SK-N-SH (cell line): Measurements from ENCODE around the gene ARFGAP1. TPM values are rescaled to one million over a fixed set of nuclear protein-coding genes. Genes with fewer than 3 reads are reported as not detected.

ENCODE experiments used
- CTCF ChIA-PET: fragments of 300-600, 350-600 bp; formaldehyde crosslinking; extraction: SDS; loops from one replicate; lab custom pipeline; 2021; lab: Yijun Ruan, JAX
- POLR2A ChIA-PET: fragments of 350-600 bp; sonication (Branson Sonifier 250); formaldehyde crosslinking; extraction: SDS; loops from one replicate; lab custom pipeline; 2020; ENCODE audit warnings: antibody characterized with exemption, inconsistent platforms; lab: Yijun Ruan, JAX
- DNase-seq: peaks from one replicate; pipeline ENCODE4 v3.0.0; 2012
- H2AFZ ChIP-seq: fragments of 200-600 bp; sonication (generic); 2 replicates; pipeline ENCODE4 v1.8.1; 2016; ENCODE audit warnings: antibody characterized with exemption, mild to moderate bottlenecking, low read depth
- H3F3A ChIP-seq: fragments of 200-600 bp; sonication (generic); replicated peaks from 2 replicates; pipeline ENCODE3; 2016; ENCODE audit warnings: antibody characterized with exemption, mild to moderate bottlenecking; ENCODE audit not compliant: insufficient read depth
- H3K27ac ChIP-seq, 2 experiments: fragments of 200-500 bp in 1 of 2; fragments of 200-600 bp in 1 of 2; sonication (Bioruptor generic) in 1 of 2; sonication (generic), shearing (Covaris generic) in 1 of 2; 2 replicates each; pipeline versions ENCODE4 v1.5.1 to v1.6.1; 2014 to 2016; ENCODE audit warnings: low read depth in 2 of 2, inconsistent platforms in 1 of 2, low read length in 1 of 2, mild to moderate bottlenecking in 1 of 2, mixed read lengths in 1 of 2
- H3K27me3 ChIP-seq: fragments of 200-600 bp; sonication (generic), shearing (Covaris generic); 2 replicates; pipeline ENCODE4 v1.6.1; 2016; ENCODE audit warnings: mixed run types; ENCODE audit not compliant: insufficient read depth
- H3K36me3 ChIP-seq, 2 experiments: fragments of 200-500 bp in 1 of 2; fragments of 200-600 bp in 1 of 2; sonication (Bioruptor generic) in 1 of 2; sonication (generic) in 1 of 2; replicated peaks in 1 of 2; 2 replicates each; pipeline versions ENCODE3 to v1.5.1; 2014 to 2016; ENCODE audit warnings: low read length in 1 of 2, mild to moderate bottlenecking in 1 of 2; ENCODE audit not compliant: insufficient read depth in 2 of 2, control insufficient read depth in 1 of 2
- H3K4me1 ChIP-seq, 2 experiments: fragments of 200-500 bp in 1 of 2; fragments of 200-600 bp in 1 of 2; sonication (Bioruptor generic) in 1 of 2; sonication (generic), shearing (Covaris generic) in 1 of 2; 2 replicates each; pipeline versions ENCODE4 v1.5.1 to v1.6.1; 2014 to 2016; ENCODE audit warnings: low read depth in 1 of 2, low read length in 1 of 2, mixed run types in 1 of 2; ENCODE audit not compliant: insufficient read depth in 2 of 2, control insufficient read depth in 1 of 2
- H3K4me2 ChIP-seq: fragments of 200-600 bp; sonication (generic), shearing (Covaris generic); 2 replicates; pipeline ENCODE4 v1.6.1; 2017; ENCODE audit warnings: mixed run types
- H3K4me3 ChIP-seq, 2 experiments: fragments of 200-500 bp in 1 of 2; fragments of 200-600 bp in 1 of 2; sonication (Bioruptor generic) in 1 of 2; sonication (generic), shearing (Covaris generic) in 1 of 2; 2 replicates each; pipeline versions ENCODE4 v1.5.1 to v1.8.1; 2014 to 2016; ENCODE audit warnings: low read depth in 2 of 2, inconsistent platforms in 1 of 2, low read length in 1 of 2, mild to moderate bottlenecking in 1 of 2, mixed read lengths in 1 of 2, moderate library complexity in 1 of 2
- H3K79me2 ChIP-seq: fragments of 200-600 bp; sonication (generic); 2 replicates; pipeline ENCODE4 v1.8.1; 2017; ENCODE audit warnings: mild to moderate bottlenecking; ENCODE audit not compliant: insufficient read depth
- H3K9ac ChIP-seq: fragments of 200-600 bp; sonication (generic); 2 replicates; pipeline ENCODE4 v1.6.1; 2017; ENCODE audit warnings: mixed run types
- H3K9me2 ChIP-seq: fragments of 200-600 bp; sonication (generic); 2 replicates; pipeline ENCODE4 v1.6.1; 2017; ENCODE audit warnings: mixed run types
- H3K9me3 ChIP-seq: fragments of 200-600 bp; sonication (generic); 2 replicates; pipeline ENCODE4 v1.6.1; 2017; ENCODE audit warnings: mixed run types, mild to moderate bottlenecking, moderate library complexity
- H4K20me1 ChIP-seq: fragments of 200-600 bp; sonication (generic); 2 replicates; pipeline ENCODE4 v1.6.1; 2017; ENCODE audit warnings: mild to moderate bottlenecking, mixed run types; ENCODE audit not compliant: insufficient read depth
- CHD2 ChIP-seq: fragments of 150-350 bp; IDR thresholded peaks from 2 replicates; pipeline ENCODE4 v1.6.1; 2018; ENCODE audit warnings: low read length; ENCODE audit not compliant: partially characterized antibody
- ELF1 ChIP-seq: IDR thresholded peaks from 2 replicates; pipeline ENCODE4 v1.4.0; 2012
- EP300 ChIP-seq, 2 experiments: IDR thresholded peaks; 2 replicates each; pipeline versions ENCODE4 v1.4.0 to v1.6.1; 2012; ENCODE audit warnings: borderline replicate concordance in 1 of 2, low read depth in 1 of 2, low read length in 1 of 2
- FOSL2 ChIP-seq: IDR thresholded peaks from 2 replicates; pipeline ENCODE4 v1.4.0; 2012; ENCODE audit warnings: low read depth, mild to moderate bottlenecking, moderate library complexity, borderline replicate concordance
- FOXJ3 ChIP-seq: sonication (generic); formaldehyde crosslinking; IDR thresholded peaks from 2 replicates; pipeline ENCODE4 v1.5.1; 2020; ENCODE audit warnings: mild to moderate bottlenecking, missing genetic modification reagents
- GABPA ChIP-seq: IDR thresholded peaks from 2 replicates; pipeline ENCODE4 v1.4.0; 2012; ENCODE audit warnings: low read depth, mild to moderate bottlenecking
- GATA2 ChIP-seq: sonication (generic); formaldehyde crosslinking; IDR thresholded peaks from 2 replicates; pipeline ENCODE4 v1.5.0; 2020; ENCODE audit warnings: mild to moderate bottlenecking, missing genetic modification reagents
- JUND ChIP-seq: IDR thresholded peaks from 2 replicates; pipeline ENCODE4 v1.4.0; 2012
- MAX ChIP-seq: IDR thresholded peaks from 2 replicates; pipeline ENCODE4 v1.4.0; 2012; ENCODE audit warnings: low read depth
- MEF2A ChIP-seq: IDR thresholded peaks from 2 replicates; pipeline ENCODE4 v1.4.0; 2012; ENCODE audit warnings: low read depth, borderline replicate concordance
- MXI1 ChIP-seq: IDR thresholded peaks from 2 replicates; pipeline ENCODE4 v1.6.1; 2012; ENCODE audit warnings: mild to moderate bottlenecking, low read depth, low read length, improper control_type of control experiment
- NFIC ChIP-seq: IDR thresholded peaks from 2 replicates; pipeline ENCODE4 v1.4.0; 2012; ENCODE audit warnings: borderline replicate concordance
- NRF1 ChIP-seq: IDR thresholded peaks from 2 replicates; pipeline ENCODE4 v1.6.1; 2012; ENCODE audit warnings: low read depth, mild to moderate bottlenecking, low read length
- PBX3 ChIP-seq: IDR thresholded peaks from 2 replicates; pipeline ENCODE4; 2012
- POLR2AphosphoS5 ChIP-seq: IDR thresholded peaks from 2 replicates; pipeline ENCODE4 v1.6.1; 2012; ENCODE audit warnings: low read depth, low read length
- RAD21 ChIP-seq: IDR thresholded peaks from 2 replicates; pipeline ENCODE4 v1.6.1; 2012; ENCODE audit warnings: mild to moderate bottlenecking, low read length
- RCOR1 ChIP-seq: fragments of 150-350 bp; IDR thresholded peaks from 2 replicates; pipeline ENCODE4 v1.6.1; 2017; ENCODE audit warnings: antibody characterized with exemption, low read length
- RFX5 ChIP-seq: IDR thresholded peaks from 2 replicates; pipeline ENCODE4 v1.6.1; 2012; ENCODE audit warnings: mild to moderate bottlenecking, improper control_type of control experiment, low read length
- SIN3A ChIP-seq: IDR thresholded peaks from 2 replicates; pipeline ENCODE4 v1.6.1; 2012; ENCODE audit warnings: low read depth, mild to moderate bottlenecking, low read length, moderate library complexity, borderline replicate concordance
- SMC3 ChIP-seq: IDR thresholded peaks from 2 replicates; pipeline ENCODE4 v1.6.1; 2012; ENCODE audit warnings: low read depth, low read length, improper control_type of control experiment
- TAF1 ChIP-seq: IDR thresholded peaks from 2 replicates; pipeline ENCODE4 v1.6.1; 2012; ENCODE audit warnings: low read depth, mild to moderate bottlenecking, low read length, moderate library complexity, borderline replicate concordance
- YY1 ChIP-seq: IDR thresholded peaks from 2 replicates; pipeline ENCODE4 v1.4.0; 2012; ENCODE audit warnings: low read depth, mild to moderate bottlenecking
- WGBS: methylation state at CpG from one replicate; pipeline ENCODE4 v1.1.6; 2017; ENCODE audit warnings: low lambda C conversion rate; 5-methylcytosine and 5-hydroxymethylcytosine counted together
- polyA plus RNA-seq, 3 experiments: library from polyadenylated mRNA; depleted of rRNA; stranded (reverse); fragments of >200 nt; gene quantifications; 2 replicates each; pipeline ENCODE4 v1.2.3, GENCODE V29; 2012
- TF ChIP-seq, protein P1 (sequence below): IDR thresholded peaks from 2 replicates; pipeline ENCODE4 v1.4.0; 2012; ENCODE audit warnings: low read depth, borderline replicate concordance
- TF ChIP-seq, protein P2 (sequence below): IDR thresholded peaks from 2 replicates; pipeline ENCODE4 v1.4.0; 2012; ENCODE audit warnings: low read depth, borderline replicate concordance
- TF ChIP-seq, protein P3 (sequence below): fragments of 150-350 bp; IDR thresholded peaks from 2 replicates; pipeline ENCODE4 v1.6.1; 2016; ENCODE audit warnings: mild to moderate bottlenecking, low read depth, low read length

Gene ARFGAP1
- 72.7 and 77.0 TPM in 2 replicates for polyA plus RNA-seq (2012; rRNA removed)
- polyA plus RNA-seq (2012; cell fraction: cytosol; rRNA removed) = 15.2 and 23.1 TPM in 2 replicates
- 483 and 544 TPM in 2 replicates for polyA plus RNA-seq (2012; cell fraction: nucleus; rRNA removed)

GRCh38 chr20:63272105-63273058, at the start of gene ARFGAP1:
Gene ARFGAP1, plus strand, starts transcription at chr20:63272813. Its CDS starts 2,768 bp downstream, at chr20:63275581.
- TF ChIP-seq JUND = no peak
- TF ChIP-seq MEF2A = no peak
- TF ChIP-seq, protein P1, sequence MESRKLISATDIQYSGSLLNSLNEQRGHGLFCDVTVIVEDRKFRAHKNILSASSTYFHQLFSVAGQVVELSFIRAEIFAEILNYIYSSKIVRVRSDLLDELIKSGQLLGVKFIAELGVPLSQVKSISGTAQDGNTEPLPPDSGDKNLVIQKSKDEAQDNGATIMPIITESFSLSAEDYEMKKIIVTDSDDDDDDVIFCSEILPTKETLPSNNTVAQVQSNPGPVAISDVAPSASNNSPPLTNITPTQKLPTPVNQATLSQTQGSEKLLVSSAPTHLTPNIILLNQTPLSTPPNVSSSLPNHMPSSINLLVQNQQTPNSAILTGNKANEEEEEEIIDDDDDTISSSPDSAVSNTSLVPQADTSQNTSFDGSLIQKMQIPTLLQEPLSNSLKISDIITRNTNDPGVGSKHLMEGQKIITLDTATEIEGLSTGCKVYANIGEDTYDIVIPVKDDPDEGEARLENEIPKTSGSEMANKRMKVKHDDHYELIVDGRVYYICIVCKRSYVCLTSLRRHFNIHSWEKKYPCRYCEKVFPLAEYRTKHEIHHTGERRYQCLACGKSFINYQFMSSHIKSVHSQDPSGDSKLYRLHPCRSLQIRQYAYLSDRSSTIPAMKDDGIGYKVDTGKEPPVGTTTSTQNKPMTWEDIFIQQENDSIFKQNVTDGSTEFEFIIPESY = peak; percentile 87; the same call in 1 of the 2 replicates
- peak; percentile 68; the same call in 1 of the 2 replicates for TF ChIP-seq ELF1
- peak; percentile 51; the same call in 1 of the 2 replicates for TF ChIP-seq SIN3A
- TF ChIP-seq POLR2AphosphoS5 = peak; percentile 88
- TF ChIP-seq RAD21 = no peak
- no peak for TF ChIP-seq FOSL2
- peak; percentile 58; the same call in 1 of the 2 replicates for TF ChIP-seq MAX
- TF ChIP-seq, protein P2, sequence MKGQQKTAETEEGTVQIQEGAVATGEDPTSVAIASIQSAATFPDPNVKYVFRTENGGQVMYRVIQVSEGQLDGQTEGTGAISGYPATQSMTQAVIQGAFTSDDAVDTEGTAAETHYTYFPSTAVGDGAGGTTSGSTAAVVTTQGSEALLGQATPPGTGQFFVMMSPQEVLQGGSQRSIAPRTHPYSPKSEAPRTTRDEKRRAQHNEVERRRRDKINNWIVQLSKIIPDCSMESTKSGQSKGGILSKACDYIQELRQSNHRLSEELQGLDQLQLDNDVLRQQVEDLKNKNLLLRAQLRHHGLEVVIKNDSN = no peak
- TF ChIP-seq, protein P3, sequence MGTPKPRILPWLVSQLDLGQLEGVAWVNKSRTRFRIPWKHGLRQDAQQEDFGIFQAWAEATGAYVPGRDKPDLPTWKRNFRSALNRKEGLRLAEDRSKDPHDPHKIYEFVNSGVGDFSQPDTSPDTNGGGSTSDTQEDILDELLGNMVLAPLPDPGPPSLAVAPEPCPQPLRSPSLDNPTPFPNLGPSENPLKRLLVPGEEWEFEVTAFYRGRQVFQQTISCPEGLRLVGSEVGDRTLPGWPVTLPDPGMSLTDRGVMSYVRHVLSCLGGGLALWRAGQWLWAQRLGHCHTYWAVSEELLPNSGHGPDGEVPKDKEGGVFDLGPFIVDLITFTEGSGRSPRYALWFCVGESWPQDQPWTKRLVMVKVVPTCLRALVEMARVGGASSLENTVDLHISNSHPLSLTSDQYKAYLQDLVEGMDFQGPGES = no peak
- no peak for TF ChIP-seq GATA2 (CRISPR knock-in tag)
- TF ChIP-seq SMC3 = no peak
- TF ChIP-seq NRF1 = no peak; the same call in 1 of the 2 replicates
- peak; percentile 94 for TF ChIP-seq CHD2
- no peak for TF ChIP-seq RCOR1
- no peak; the same call in 1 of the 2 replicates for TF ChIP-seq YY1
- no peak for TF ChIP-seq EP300 (IDR thresholded peaks at IDR 0.05; ENCODE audit: borderline replicate concordance in 1 of 2, low read depth in 1 of 2, low read length in 1 of 2)
- peak; percentile 92 for TF ChIP-seq GABPA
- no peak for TF ChIP-seq PBX3
- TF ChIP-seq MXI1 = peak; percentile 91
- peak; percentile 43; the same call in 1 of the 2 replicates for TF ChIP-seq TAF1
- no peak for TF ChIP-seq NFIC
- no peak for TF ChIP-seq FOXJ3 (CRISPR knock-in tag)
- no peak for TF ChIP-seq RFX5
- TF ChIP-seq, all 33 proteins: peak for 9
- Histone ChIP-seq H3K9me2 (no peaks in the 10 kb centered on the region), H4K20me1 (peaks cover 40% of the 10 kb centered on the region), H3K9ac (peak within 1 kb of the TSS; percentile 95), H3K79me2 (peaks cover 48% of the 10 kb centered on the region), H3K9me3 (no peaks in the 10 kb centered on the region), H2AFZ (0 out of 2 replicates have a peak within 1 kb of the TSS, but pooled peaks have one; percentile 51), H3K4me2 (peak within 1 kb of the TSS; percentile 97), H3K4me1 (peaks cover 0 to 20% of the 10 kb centered on the region in 2 experiments; a peak in 2 of 4 replicates), H3K27me3 (no peaks in the 10 kb centered on the region), H3K4me3 (peak within 1 kb of the TSS; percentile 87 to 92), H3K36me3 (peaks cover 0 to 16% of the 10 kb centered on the region in 2 experiments), H3K27ac (peak within 1 kb of the TSS; percentile 41 to 65; a peak in 3 of 4 replicates), H3F3A (no peaks in the 10 kb centered on the region)
- POLR2A ChIA-PET = interaction anchor here (1.2 to 1.9 kb wide), 5 partner anchors 9 to 49 kb away, joined by 3 to 7 read pairs (median 4); no protein-coding TSS in a partner anchor
- CTCF ChIA-PET = interaction anchor here (0.8 to 4.7 kb wide), 12 partner anchors 8 to 300 kb away, joined by 3 to 38 read pairs (median 3); no protein-coding TSS in a partner anchor
- WGBS = 5% methylated on average over 29 of the region's 97 CpGs
- DNase-seq = peak; percentile 99
